ENCODE data around the gene BCR. TPM values are rescaled to one million over a fixed set of nuclear protein-coding genes. Genes with fewer than 3 reads are reported as not detected.

Gene BCR
- total and polyA plus RNA-seq, 2 of the 8 experiments (the other 6 are each of a cell fraction or from before 2014, with no cell fraction given) = 66.7 to 130 TPM

- DNase-seq (ENCODE audit: low read depth in 1 of 2, low spot score in 2 of 2) (no peak), FAIRE-seq (no peak)
- H4K5ac ChIP-seq (ENCODE audit: insufficient read length, low read depth, low read length) = no peak overlapping the region
- H3K27me3 ChIP-seq (replicated peaks in 1 of 4; ENCODE audit: control insufficient read depth in 3 of 4, extremely low read depth in 1 of 4, insufficient read depth in 3 of 4, low read length in 3 of 4) = no peaks in the 10 kb centered on the region
- no peak overlapping the region for H3K4ac ChIP-seq (replicated peaks; ENCODE audit: insufficient read length, low read depth, low read length)
- CTCF ChIA-PET (ENCODE audit: partially characterized antibody) = interaction anchor here (0.6 to 13.6 kb wide), 42 partner anchors 9 to 818 kb away, joined by 3 to 249 read pairs (median 4); partner anchors contain the start of genes BCR and RAB36
- no peak overlapping the region for H2BK12ac ChIP-seq (ENCODE audit: low read depth, low read length)
- no peak overlapping the region for H3K18ac ChIP-seq (ENCODE audit: extremely low read depth, low read length)
- H3K9me3 ChIP-seq (ENCODE audit: insufficient read depth in 2 of 2, low read depth in 1 of 2, low read length in 1 of 2) = no peaks in the 10 kb centered on the region
- no peak overlapping the region for H3K27ac ChIP-seq (ENCODE audit: low read depth, low read length)
- no peak overlapping the region for H2BK15ac ChIP-seq (ENCODE audit: low read length)
- no peaks in the 10 kb centered on the region for H3K79me1 ChIP-seq (ENCODE audit: low read depth, low read length)
- 87% methylated on average over 16 of the region's 16 CpGs; no CpG with 5 or more reads in 1 of the 2 experiments for WGBS, 2 experiments (ENCODE audit: extremely low coverage in 1 of 2, insufficient coverage in 1 of 2, insufficient read length in 1 of 2, insufficient replicate concordance in 2 of 2, low coverage in 1 of 2, low lambda C conversion rate in 2 of 2, missing lambda C conversion rate in 1 of 2)
- peaks cover 0 to 8% (median 1%) of the 10 kb centered on the region in 4 experiments; a peak in 4 of 7 replicates for H3K4me1 ChIP-seq (replicated peaks in 1 of 4; ENCODE audit: control insufficient read depth in 3 of 4, insufficient read depth in 4 of 4, low read length in 3 of 4)
- no peak overlapping the region for H3K56ac ChIP-seq (replicated peaks; ENCODE audit: insufficient read length, low read depth, low read length)
- no peaks in the 10 kb centered on the region; a peak in 1 of 4 replicates for H3K79me2 ChIP-seq (ENCODE audit: control insufficient read depth in 1 of 2, insufficient read depth in 2 of 2, low read length in 2 of 2)
- H4K8ac ChIP-seq (ENCODE audit: extremely low read depth, insufficient read depth, low read length) = no peak overlapping the region
- peaks cover 5 to 48% (median 10%) of the 10 kb centered on the region in 4 experiments; a peak in 7 of 8 replicates for H3K36me3 ChIP-seq (ENCODE audit: control insufficient read depth in 2 of 4, insufficient read depth in 4 of 4, low read length in 3 of 4)
- no peak overlapping the region for H3K4me2 ChIP-seq (ENCODE audit: insufficient read depth in 1 of 2, low read depth in 2 of 2, low read length in 2 of 2)
- H2AFZ ChIP-seq (ENCODE audit: low read length) = no peak overlapping the region
- no peak overlapping the region for H3K4me3 ChIP-seq (ENCODE audit: extremely low read depth in 1 of 4, insufficient read depth in 2 of 4, low read depth in 3 of 4, low read length in 4 of 4)
- H2AK5ac ChIP-seq (ENCODE audit: low read depth, low read length) = no peak overlapping the region
- H4K91ac ChIP-seq (replicated peaks; ENCODE audit: insufficient read length, low read length) = no peak overlapping the region
- no peak overlapping the region for H3K23ac ChIP-seq (ENCODE audit: insufficient read length)
- H3K14ac ChIP-seq (ENCODE audit: insufficient read length) = no peak overlapping the region
- H2BK5ac ChIP-seq (ENCODE audit: low read depth, low read length) = no peak overlapping the region; the same call in 1 of the 2 replicates
- POLR2A ChIA-PET (ENCODE audit: partially characterized antibody) = interaction anchor here (0.6 to 1.9 kb wide), 5 partner anchors 11 to 125 kb away, joined by 3 to 9 read pairs (median 3); partner anchors contain the start of gene BCR
- TF ChIP-seq TAF7 (optimal IDR thresholded peaks at IDR 0.05; ENCODE audit: borderline replicate concordance, low read depth, low read length) (no peak), TBP (IDR thresholded peaks at IDR 0.05; ENCODE audit: low read depth, low read length) (no peak), PHF8 (conservative IDR thresholded peaks at IDR 0.05; ENCODE audit: low read depth, low read length) (no peak), MAX (IDR thresholded peaks at IDR 0.05) (no peak), SAP30 (IDR thresholded peaks at IDR 0.05; ENCODE audit: insufficient read depth, insufficient replicate concordance, low read length) (no peak), EGR1 (IDR thresholded peaks at IDR 0.05; ENCODE audit: borderline replicate concordance, low read depth, low read length) (no peak), YY1 (IDR thresholded peaks at IDR 0.05; ENCODE audit: low read depth, low read length) (no peak), GTF2F1 (IDR thresholded peaks at IDR 0.05; ENCODE audit: borderline replicate concordance, low read depth, low read length) (no peak), CEBPB (IDR thresholded peaks at IDR 0.05; ENCODE audit: low read depth, low read length) (no peak), CREB1 (IDR thresholded peaks at IDR 0.05) (no peak), KDM4A (IDR thresholded peaks at IDR 0.05; ENCODE audit: low read depth, low read length, severe bottlenecking) (no peak), CHD2 (IDR thresholded peaks at IDR 0.05; ENCODE audit: low read length) (no peak)
- no peak overlapping the region for H2BK120ac ChIP-seq (replicated peaks; ENCODE audit: low read depth, low read length)
- no peak overlapping the region for H2BK20ac ChIP-seq (ENCODE audit: low read length)
- no peak overlapping the region for H3K9ac ChIP-seq (replicated peaks in 1 of 4; ENCODE audit: extremely low read depth in 1 of 4, low read depth in 3 of 4, low read length in 3 of 4)
- H3K23me2 ChIP-seq (ENCODE audit: low read depth, low read length) = no peaks in the 10 kb centered on the region
- H4K20me1 ChIP-seq (replicated peaks in 1 of 2; ENCODE audit: control insufficient read depth in 1 of 2, insufficient read depth in 2 of 2, low read length in 2 of 2) = peaks cover 9 to 26% of the 10 kb centered on the region in 2 experiments
Measured at GRCh38 chr22:23282089-23282501, 101.8 kb downstream of the BCR start.

All from H1 (cell line).